K562 (cell line): ENCODE data around the gene BOLA1. TPM values are rescaled to one million over a fixed set of nuclear protein-coding genes. Genes with fewer than 3 reads are reported as not detected.

Source experiments
- HEY1 ChIP-seq: fragments of 250-450 bp; sonication (Bioruptor Pico); IDR thresholded peaks from 2 replicates; pipeline ENCODE4 v1.5.0; 2020; ENCODE audit warnings: mild to moderate bottlenecking, moderate library complexity, borderline replicate concordance
- MAZ ChIP-seq, 2 experiments: fragments of 450-650 bp in 1 of 2; sonication (generic) in 1 of 2; formaldehyde crosslinking; IDR thresholded peaks in 1 of 2; conservative IDR thresholded peaks in 1 of 2; 2 replicates each; pipeline versions ENCODE4 v1.4.0 to v1.5.0; 2020; ENCODE audit warnings: mild to moderate bottlenecking in 1 of 2, missing genetic modification reagents in 1 of 2
- NONO ChIP-seq, 2 experiments: fragments of 200-400 bp in 1 of 2; fragments of 450-650 bp in 1 of 2; formaldehyde crosslinking in 1 of 2; IDR thresholded peaks; 2 replicates each; pipeline ENCODE4 v1.6.1; 2017; ENCODE audit warnings: low read depth in 2 of 2, mild to moderate bottlenecking in 2 of 2, moderate library complexity in 2 of 2, low read length in 1 of 2
- NR2C1 ChIP-seq, 2 experiments: fragments of 450-650 bp; IDR thresholded peaks; 2 replicates each; pipeline ENCODE4 v1.6.1; 2017; ENCODE audit warnings: mild to moderate bottlenecking in 2 of 2, antibody characterized with exemption in 1 of 2, inconsistent platforms in 1 of 2, missing compliant biosample characterization in 1 of 2, missing genetic modification characterization in 1 of 2
- TAF15 ChIP-seq: fragments of 200-400 bp; formaldehyde crosslinking; IDR thresholded peaks from 2 replicates; pipeline ENCODE4 v1.6.1; 2017; ENCODE audit warnings: mild to moderate bottlenecking, low read depth, low read length, moderate library complexity
- polyA plus RNA-seq, 8 experiments: library from polyadenylated mRNA; depleted of rRNA in 4 of 8; stranded (reverse) in 5 of 8; unstranded in 3 of 8; fragments of >200 nt; fragmentation: Nextera tagmentation in 2 of 8; fragmentation: Illumina TruSeq in 1 of 8; extraction: Ambion mirVana in 2 of 8; extraction: Trizol in 1 of 8; gene quantifications; 2 replicates each; pipeline versions ENCODE4 v1.2.1 to v1.2.3, GENCODE V29; 2011 to 2014; ENCODE audit warnings: inconsistent platforms in 1 of 8, missing spikeins in 1 of 8
- total RNA-seq, 7 experiments: library from RNA; depleted of rRNA in 6 of 7; stranded (reverse); fragments of >200 nt in 6 of 7; fragmentation: Illumina TruSeq in 2 of 7; extraction: Trizol in 2 of 7; gene quantifications; 2 replicates each; pipeline versions ENCODE4 v1.2.1 to v1.2.3, GENCODE V29; 2011 to 2021; ENCODE audit warnings: low replicate concordance in 1 of 7
- TF ChIP-seq, protein P1 (sequence below): fragments of 450-650 bp; IDR thresholded peaks from 2 replicates; pipeline ENCODE4 v1.6.1; 2016; ENCODE audit warnings: low read depth
- TF ChIP-seq, protein P2 (sequence below): fragments of 250-450 bp; sonication (Bioruptor Pico); IDR thresholded peaks from 2 replicates; pipeline ENCODE4 v1.4.0; 2020; ENCODE audit warnings: mild to moderate bottlenecking, moderate library complexity
- TF ChIP-seq, protein P3 (sequence below): sonication (generic); formaldehyde crosslinking; IDR thresholded peaks from 2 replicates; pipeline ENCODE4 v1.8.0; 2022; ENCODE audit warnings: mild to moderate bottlenecking, missing genetic modification reagents

BOLA1 gene
- total and polyA plus RNA-seq, 9 of the 15 experiments (the other 6 are each of a cell fraction or from before 2014, with no cell fraction given), result 0.18 to 1.2 (median 0.40) TPM; not detected in 2

DNA sequence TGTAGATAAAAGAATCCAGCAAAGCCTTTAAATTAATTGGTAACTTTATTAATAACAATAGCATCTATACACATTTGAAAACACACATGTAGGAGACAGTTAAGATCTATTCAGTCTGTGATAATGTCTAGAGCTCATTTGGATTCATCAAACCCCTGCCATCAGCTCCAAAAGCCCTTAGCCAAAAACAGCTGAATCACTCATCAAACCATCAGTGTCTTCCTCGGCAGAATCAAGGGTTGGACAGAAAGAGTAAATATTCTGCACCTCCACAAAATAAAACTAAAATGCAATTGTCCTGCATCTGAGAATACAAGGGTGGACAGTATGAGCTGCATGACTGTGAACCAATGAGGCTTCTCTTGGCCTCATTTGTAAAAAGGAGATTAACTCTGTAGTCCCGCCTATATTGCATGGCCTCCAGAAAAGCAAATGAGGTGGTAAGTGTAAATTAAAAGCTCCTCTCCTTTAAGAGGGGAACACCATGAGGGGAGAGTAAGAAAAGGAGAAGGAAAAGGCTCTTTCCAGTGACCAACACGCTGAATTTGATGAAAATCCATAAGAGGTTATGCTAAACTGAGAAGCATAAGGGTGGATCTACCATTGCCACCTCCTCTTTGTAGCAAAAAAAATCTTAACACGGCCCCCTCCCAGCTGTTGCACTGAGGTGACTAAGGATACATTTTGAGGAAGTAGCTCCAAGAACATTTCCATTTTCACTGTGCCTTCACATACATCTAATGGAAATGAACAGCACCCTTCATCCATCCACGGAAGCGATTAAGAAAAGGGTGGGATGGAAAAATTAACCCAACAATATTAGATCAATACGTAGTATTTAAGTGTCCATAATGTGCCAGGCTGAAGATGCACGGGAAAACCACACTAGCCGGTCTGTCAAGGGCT, 14.7 kb upstream of the BOLA1 start (continued):
- TF ChIP-seq, protein P1, sequence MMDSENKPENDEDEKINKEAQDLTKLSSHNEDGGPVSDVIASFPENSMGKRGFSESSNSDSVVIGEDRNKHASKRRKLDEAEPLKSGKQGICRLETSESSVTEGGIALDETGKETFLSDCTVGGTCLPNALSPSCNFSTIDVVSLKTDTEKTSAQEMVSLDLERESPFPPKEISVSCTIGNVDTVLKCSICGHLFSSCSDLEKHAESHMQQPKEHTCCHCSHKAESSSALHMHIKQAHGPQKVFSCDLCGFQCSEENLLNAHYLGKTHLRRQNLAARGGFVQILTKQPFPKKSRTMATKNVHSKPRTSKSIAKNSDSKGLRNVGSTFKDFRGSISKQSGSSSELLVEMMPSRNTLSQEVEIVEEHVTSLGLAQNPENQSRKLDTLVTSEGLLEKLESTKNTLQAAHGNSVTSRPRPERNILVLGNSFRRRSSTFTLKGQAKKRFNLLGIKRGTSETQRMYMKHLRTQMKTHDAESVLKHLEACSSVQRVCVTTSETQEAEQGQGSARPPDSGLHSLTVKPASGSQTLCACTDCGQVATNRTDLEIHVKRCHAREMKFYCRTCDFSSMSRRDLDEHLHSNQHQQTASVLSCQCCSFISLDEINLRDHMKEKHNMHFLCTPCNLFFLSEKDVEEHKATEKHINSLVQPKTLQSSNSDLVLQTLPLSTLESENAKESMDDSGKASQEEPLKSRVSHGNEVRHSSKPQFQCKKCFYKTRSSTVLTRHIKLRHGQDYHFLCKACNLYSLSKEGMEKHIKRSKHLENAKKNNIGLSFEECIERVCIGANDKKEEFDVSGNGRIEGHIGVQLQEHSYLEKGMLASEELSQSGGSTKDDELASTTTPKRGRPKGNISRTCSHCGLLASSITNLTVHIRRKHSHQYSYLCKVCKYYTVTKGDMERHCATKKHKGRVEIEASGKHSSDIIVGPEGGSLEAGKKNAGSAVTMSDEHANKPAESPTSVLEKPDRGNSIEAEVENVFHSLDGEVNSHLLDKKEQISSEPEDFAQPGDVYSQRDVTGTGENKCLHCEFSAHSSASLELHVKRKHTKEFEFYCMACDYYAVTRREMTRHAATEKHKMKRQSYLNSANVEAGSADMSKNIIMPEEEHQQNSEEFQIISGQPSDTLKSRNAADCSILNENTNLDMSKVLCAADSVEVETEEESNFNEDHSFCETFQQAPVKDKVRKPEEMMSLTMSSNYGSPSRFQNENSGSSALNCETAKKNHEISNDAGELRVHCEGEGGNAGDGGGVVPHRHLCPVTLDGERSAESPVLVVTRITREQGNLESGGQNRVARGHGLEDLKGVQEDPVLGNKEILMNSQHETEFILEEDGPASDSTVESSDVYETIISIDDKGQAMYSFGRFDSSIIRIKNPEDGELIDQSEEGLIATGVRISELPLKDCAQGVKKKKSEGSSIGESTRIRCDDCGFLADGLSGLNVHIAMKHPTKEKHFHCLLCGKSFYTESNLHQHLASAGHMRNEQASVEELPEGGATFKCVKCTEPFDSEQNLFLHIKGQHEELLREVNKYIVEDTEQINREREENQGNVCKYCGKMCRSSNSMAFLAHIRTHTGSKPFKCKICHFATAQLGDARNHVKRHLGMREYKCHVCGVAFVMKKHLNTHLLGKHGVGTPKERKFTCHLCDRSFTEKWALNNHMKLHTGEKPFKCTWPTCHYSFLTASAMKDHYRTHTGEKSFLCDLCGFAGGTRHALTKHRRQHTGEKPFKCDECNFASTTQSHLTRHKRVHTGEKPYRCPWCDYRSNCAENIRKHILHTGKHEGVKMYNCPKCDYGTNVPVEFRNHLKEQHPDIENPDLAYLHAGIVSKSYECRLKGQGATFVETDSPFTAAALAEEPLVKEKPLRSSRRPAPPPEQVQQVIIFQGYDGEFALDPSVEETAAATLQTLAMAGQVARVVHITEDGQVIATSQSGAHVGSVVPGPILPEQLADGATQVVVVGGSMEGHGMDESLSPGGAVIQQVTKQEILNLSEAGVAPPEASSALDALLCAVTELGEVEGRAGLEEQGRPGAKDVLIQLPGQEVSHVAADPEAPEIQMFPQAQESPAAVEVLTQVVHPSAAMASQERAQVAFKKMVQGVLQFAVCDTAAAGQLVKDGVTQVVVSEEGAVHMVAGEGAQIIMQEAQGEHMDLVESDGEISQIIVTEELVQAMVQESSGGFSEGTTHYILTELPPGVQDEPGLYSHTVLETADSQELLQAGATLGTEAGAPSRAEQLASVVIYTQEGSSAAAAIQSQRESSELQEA, result no peak
- TF ChIP-seq HEY1 (no peak), NONO (IDR thresholded peaks at IDR 0.05; ENCODE audit: low read depth in 2 of 2, low read length in 1 of 2) (no peak), NR2C1 (IDR thresholded peaks at IDR 0.05) (no peak), NR2C1 (tag; IDR thresholded peaks at IDR 0.05) (no peak), TAF15 (no peak), MAZ (CRISPR knock-in tag; conservative IDR thresholded peaks at IDR 0.05 in 1 of 2, IDR thresholded peaks at IDR 0.05 in 1 of 2) (no peak)
- TF ChIP-seq, protein P2, sequence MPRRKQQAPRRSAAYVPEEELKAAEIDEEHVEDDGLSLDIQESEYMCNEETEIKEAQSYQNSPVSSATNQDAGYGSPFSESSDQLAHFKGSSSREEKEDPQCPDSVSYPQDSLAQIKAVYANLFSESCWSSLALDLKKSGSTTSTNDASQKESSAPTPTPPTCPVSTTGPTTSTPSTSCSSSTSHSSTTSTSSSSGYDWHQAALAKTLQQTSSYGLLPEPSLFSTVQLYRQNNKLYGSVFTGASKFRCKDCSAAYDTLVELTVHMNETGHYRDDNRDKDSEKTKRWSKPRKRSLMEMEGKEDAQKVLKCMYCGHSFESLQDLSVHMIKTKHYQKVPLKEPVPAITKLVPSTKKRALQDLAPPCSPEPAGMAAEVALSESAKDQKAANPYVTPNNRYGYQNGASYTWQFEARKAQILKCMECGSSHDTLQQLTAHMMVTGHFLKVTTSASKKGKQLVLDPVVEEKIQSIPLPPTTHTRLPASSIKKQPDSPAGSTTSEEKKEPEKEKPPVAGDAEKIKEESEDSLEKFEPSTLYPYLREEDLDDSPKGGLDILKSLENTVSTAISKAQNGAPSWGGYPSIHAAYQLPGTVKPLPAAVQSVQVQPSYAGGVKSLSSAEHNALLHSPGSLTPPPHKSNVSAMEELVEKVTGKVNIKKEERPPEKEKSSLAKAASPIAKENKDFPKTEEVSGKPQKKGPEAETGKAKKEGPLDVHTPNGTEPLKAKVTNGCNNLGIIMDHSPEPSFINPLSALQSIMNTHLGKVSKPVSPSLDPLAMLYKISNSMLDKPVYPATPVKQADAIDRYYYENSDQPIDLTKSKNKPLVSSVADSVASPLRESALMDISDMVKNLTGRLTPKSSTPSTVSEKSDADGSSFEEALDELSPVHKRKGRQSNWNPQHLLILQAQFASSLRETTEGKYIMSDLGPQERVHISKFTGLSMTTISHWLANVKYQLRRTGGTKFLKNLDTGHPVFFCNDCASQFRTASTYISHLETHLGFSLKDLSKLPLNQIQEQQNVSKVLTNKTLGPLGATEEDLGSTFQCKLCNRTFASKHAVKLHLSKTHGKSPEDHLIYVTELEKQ, result no peak
- TF ChIP-seq, protein P3, sequence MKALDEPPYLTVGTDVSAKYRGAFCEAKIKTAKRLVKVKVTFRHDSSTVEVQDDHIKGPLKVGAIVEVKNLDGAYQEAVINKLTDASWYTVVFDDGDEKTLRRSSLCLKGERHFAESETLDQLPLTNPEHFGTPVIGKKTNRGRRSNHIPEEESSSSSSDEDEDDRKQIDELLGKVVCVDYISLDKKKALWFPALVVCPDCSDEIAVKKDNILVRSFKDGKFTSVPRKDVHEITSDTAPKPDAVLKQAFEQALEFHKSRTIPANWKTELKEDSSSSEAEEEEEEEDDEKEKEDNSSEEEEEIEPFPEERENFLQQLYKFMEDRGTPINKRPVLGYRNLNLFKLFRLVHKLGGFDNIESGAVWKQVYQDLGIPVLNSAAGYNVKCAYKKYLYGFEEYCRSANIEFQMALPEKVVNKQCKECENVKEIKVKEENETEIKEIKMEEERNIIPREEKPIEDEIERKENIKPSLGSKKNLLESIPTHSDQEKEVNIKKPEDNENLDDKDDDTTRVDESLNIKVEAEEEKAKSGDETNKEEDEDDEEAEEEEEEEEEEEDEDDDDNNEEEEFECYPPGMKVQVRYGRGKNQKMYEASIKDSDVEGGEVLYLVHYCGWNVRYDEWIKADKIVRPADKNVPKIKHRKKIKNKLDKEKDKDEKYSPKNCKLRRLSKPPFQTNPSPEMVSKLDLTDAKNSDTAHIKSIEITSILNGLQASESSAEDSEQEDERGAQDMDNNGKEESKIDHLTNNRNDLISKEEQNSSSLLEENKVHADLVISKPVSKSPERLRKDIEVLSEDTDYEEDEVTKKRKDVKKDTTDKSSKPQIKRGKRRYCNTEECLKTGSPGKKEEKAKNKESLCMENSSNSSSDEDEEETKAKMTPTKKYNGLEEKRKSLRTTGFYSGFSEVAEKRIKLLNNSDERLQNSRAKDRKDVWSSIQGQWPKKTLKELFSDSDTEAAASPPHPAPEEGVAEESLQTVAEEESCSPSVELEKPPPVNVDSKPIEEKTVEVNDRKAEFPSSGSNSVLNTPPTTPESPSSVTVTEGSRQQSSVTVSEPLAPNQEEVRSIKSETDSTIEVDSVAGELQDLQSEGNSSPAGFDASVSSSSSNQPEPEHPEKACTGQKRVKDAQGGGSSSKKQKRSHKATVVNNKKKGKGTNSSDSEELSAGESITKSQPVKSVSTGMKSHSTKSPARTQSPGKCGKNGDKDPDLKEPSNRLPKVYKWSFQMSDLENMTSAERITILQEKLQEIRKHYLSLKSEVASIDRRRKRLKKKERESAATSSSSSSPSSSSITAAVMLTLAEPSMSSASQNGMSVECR (CRISPR knock-in tag), result peak; percentile 66; the same call in 1 of the 2 replicates
